GM12892 (cell line): Measurements from ENCODE around the gene LOXL3.
A peak's percentile ranks its signal among the peaks of the same experiment; 100 is the strongest.

Source experiments
- DNase-seq: peaks from one replicate; pipeline ENCODE4 v3.0.0; 2011; ENCODE audit not compliant: insufficient read length
- FAIRE-seq: peaks from 2 replicates; lab custom pipeline; 2011; peaks lifted over from hg19 to GRCh38; lab: Jason Lieb, UNC
- POLR2A ChIP-seq: IDR thresholded peaks from 2 replicates; pipeline ENCODE4 v1.6.1; 2011; ENCODE audit warnings: low read depth, low read length, control low read depth
- POLR2AphosphoS5 ChIP-seq: IDR thresholded peaks from 2 replicates; pipeline ENCODE4 v1.6.1; 2011; ENCODE audit warnings: low read depth, low read length, control low read depth
- TAF1 ChIP-seq: IDR thresholded peaks from 2 replicates; pipeline ENCODE4 v1.6.1; 2011; ENCODE audit warnings: low read depth, mild to moderate bottlenecking, control low read depth, low read length, borderline replicate concordance

Gene LOXL3

DNA sequence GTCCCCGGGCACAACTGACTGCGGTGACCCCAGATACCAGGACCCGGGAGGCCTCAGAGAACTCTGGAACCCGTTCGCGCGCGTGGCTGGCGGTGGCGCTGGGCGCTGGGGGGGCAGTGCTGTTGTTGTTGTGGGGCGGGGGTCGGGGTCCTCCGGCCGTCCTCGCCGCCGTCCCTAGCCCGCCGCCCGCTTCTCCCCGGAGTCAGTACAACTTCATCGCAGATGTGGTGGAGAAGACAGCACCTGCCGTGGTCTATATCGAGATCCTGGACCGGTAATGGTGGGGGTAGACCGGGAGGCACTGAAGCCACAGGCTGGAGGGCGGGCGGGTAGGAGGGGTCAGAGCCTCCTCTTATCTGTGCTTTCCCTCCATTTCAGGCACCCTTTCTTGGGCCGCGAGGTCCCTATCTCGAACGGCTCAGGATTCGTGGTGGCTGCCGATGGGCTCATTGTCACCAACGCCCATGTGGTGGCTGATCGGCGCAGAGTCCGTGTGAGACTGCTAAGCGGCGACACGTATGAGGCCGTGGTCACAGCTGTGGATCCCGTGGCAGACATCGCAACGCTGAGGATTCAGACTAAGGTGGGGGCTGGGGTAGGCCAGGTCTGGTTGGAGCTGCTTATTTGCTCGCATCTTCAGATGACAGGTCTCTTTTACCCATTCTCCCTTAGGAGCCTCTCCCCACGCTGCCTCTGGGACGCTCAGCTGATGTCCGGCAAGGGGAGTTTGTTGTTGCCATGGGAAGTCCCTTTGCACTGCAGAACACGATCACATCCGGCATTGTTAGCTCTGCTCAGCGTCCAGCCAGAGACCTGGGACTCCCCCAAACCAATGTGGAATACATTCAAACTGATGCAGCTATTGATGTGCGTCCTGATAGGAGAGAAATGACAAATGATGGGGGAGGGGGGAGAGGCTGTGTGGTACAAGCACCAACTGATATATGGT, 23.2 kb downstream of the LOXL3 start:
- no peak for DNase-seq
- FAIRE-seq, result peak; percentile 92
- TF ChIP-seq POLR2A, result peak; percentile 68
- TF ChIP-seq POLR2AphosphoS5, result peak; percentile 52; the same call in 1 of the 2 replicates
- peak; percentile 57 for TF ChIP-seq TAF1

DNA sequence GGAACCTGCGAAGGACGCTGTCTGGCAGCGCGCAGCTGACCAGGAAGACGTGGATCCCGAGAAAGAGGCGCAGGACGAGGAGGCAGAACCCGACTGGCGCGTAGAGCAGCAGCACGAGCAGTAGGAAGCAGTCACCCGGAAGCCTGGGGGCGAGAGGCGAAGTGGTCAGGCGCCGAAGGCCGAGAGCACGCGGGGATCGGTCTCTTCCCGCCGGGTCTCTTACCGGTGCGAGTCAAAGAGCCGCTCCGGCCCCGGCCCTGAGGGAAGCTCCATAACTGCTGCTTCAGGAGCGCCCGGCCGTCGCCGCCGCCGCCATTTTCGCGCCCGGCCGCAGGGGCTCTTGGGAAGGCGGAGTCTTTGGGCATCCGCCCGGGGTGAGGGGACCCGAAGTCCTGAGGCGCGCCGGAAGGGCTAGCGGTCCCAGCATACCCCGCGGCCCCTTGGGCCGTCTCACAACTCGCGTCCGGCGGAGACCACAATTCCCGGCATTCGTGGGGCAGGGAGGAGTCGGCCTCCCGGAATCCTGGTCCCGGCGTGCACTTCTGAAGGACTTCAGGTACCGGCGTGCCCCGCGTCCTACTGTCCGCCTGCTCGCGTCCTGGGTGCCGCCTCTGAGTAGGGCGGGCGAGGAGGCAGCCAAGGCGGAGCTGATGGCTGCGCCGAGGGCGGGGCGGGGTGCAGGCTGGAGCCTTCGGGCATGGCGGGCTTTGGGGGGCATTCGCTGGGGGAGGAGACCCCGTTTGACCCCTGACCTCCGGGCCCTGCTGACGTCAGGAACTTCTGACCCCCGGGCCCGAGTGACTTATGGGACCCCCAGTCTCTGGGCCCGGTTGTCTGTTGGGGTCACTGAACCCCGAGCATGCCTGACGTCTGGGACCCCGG, 24.1 kb downstream of the LOXL3 start, which contains the start of the genes AUP1 and HTRA2:
AUP1 (minus strand) TSS at position 350 of the 882 bp plus-strand sequence; CDS start at position 273, 77 bp downstream.
HTRA2 (plus strand) TSS at position 577 of the 882 bp plus-strand sequence; CDS start at position 651, 74 bp downstream.
- TF ChIP-seq POLR2A (peak; percentile 91), POLR2AphosphoS5 (peak; percentile 75; the same call in 1 of the 2 replicates), TAF1 (peak; percentile 95)
- DNase-seq (peak; percentile 99), FAIRE-seq (peak; percentile 93)

DNA sequence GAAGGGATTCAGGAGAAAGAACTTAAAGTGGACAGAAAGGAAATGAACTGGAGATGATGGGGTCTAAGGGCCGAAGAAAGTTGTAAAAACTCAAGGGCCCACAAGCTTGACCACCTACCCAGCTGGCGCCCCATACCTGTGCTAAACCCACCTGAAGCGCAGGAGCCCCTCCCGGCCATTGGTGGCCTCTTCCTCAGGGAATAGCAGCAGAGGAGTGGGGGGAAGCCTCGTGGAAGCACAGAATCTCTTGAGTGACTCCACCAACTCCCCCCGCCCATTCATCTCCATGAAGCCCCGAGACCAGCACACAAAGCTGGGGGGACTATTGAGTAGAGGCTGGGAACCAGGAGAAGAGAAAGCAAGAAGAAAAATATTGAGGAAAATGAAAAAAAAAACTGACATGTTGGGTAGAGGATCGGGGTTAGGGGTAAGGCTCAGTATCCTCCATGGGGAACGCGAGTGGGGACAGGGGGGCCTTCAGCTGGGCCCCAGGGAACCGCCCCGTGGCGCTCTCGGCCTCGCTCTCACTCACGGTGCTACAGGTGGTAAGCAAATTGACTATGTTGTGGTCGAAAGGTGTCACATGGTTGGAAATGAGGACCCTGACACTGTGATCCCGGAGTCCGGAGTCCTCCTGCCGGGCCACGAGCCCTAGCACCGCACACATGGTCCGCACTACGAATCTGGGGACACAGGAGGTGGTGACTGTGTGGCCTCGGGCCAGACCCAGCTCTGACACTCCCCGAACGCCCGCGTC, 25.0 kb downstream of the LOXL3 start:
- DNase-seq (no peak), FAIRE-seq (no peak)
- TF ChIP-seq TAF1 (no peak), POLR2AphosphoS5 (no peak), POLR2A (no peak)

DNA sequence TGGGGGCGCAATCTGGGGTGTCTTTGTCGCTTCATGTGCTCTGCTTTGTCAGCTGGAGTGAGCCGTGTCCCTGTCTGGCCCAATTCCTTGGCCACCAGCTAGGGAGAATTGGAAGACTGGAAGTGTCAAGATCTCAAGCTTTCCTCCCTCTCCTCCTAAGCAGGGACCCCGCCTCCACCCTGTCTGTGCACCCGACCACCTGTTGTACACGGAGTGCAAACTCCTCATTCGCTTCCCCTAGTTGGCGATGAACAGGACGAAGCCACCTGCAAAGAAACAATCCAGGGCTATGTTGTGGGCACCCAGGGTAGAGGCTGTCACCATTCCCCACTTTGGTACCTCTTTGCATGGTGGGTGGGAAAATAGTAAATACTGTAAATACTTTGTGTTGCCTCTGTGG, 26.0 kb downstream of the LOXL3 start:
- DNase-seq, result no peak
- FAIRE-seq, result no peak
- TF ChIP-seq POLR2A (no peak), POLR2AphosphoS5 (peak; percentile 19; the same call in 1 of the 2 replicates)

DNA sequence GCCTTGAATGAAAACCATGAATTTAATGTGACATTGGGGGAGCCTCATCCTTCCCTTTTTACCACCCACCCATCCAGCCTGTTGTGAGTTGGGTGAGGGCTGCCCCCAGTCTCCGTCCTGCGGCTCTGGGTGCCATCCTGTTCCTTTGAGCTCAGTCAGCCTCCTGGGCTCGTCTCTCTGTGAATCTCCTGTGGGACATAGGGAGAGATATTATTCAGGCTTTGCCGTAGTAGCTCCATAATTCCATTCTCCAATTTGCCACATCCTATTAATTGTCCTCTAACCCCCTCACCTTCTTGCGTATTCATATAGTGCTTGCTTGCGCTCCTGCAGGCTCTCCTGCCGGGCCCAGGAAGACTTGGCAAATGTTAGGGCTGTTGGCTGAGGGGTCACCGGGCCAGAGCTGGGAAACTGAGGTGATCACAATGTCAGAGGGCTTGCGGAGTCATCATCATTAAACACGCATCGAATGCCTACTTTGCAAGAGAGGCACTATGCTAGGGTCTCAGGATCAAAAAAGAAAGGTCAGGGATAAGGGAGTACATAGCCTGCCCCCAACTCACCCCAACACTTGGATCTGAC, 27.0 kb downstream of the LOXL3 start:
- TF ChIP-seq TAF1 (no peak), POLR2A (no peak; the same call in 1 of the 2 replicates), POLR2AphosphoS5 (no peak)
- no peak for DNase-seq
- FAIRE-seq, result no peak

DNA sequence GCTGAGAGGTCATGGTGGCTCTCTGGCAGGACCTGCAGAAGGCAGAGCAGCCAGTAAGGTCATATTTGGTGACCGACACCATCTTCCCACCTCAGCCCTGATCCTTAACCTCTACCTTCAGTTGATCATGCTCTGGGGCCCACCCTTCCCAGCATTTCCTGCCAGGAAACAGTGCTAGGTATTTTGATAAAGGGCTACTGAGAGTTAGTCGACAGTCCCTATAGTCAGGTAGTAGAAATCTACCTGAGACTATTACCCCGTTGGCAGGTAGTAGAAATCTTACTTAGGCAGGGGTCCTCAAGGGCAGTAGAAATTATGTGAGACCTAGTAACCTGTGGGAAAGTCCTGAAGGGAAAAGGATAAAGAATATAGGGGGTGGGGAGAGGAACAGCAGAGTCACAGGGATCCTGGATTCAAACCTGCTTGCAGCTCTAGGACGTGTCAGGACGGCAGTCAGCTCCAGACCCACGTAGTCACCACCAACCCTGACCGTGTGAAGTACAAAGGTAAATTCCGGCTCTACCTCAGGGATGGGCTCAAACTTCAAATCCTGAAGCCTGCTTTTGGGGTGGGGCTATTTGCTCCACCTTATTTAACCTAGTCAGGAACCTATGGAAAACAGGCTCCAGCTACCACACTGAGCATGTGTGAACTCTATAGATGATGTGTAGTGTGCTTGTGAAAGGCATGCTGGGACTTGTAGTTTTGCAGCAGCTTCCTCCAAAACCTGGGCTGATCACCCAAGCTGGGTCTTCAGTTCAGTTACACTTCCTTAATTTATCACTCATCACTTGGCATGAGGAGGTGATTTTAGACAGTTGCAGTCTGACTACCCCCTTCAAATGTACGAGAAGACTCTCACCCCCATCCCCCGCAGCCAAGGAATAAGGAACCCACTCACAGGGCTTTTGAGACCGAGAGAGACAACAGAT, 27.8 kb downstream of the LOXL3 start, which contains the start of gene DQX1:
DQX1 (minus strand) TSS at position 515 of the 932 bp plus-strand sequence; CDS start at position 13, 502 bp downstream.
- 0 out of 2 replicates have a peak, but pooled peaks have one; percentile 30 for TF ChIP-seq POLR2AphosphoS5
- peak; percentile 39 for TF ChIP-seq POLR2A
- no peak for TF ChIP-seq TAF1

DNA sequence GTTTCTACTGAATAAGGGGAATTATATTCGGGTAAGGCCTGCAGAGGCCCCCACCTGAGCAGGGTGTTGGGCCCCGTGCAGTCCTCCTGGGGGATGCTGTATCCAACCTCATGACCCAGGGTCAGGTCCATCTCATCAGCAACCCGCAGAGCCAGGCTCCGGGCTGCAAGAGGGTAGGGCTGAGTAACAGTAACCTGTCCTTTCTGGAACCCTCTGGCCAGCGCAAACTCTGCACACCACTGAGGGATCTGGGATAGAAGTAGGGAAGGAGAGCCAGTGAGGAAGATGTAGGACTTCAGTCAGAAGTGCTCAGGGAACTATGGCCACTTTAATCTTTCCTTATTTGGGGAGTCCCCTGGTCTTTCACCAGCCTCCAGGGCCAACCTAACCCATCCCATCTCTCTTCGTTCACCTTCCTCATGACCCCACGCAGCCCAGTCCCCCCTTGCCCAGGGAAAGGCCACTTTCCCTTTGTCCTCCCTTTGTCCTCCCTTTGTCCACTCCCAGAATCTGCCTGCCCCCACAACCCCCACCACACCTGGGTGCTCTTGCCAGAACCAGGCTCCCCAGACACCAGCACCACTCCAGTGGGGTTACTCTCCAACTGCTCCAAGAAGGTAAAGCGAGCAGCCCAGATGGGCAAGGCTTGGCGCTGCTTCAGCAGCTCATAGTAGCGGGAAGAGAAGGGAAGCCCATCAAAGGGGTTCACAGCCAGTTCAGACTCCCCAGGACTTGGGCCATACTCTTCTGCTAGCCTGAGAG, 28.6 kb downstream of the LOXL3 start:
- FAIRE-seq, result no peak
- TF ChIP-seq POLR2AphosphoS5, result no peak
- no peak for TF ChIP-seq POLR2A
- TF ChIP-seq TAF1, result no peak
- no peak for DNase-seq

More for the DNA sequence above, 27.8 kb downstream of the LOXL3 start, which contains the start of gene DQX1:
- FAIRE-seq (peak; percentile 30), DNase-seq (no peak)

DNA sequence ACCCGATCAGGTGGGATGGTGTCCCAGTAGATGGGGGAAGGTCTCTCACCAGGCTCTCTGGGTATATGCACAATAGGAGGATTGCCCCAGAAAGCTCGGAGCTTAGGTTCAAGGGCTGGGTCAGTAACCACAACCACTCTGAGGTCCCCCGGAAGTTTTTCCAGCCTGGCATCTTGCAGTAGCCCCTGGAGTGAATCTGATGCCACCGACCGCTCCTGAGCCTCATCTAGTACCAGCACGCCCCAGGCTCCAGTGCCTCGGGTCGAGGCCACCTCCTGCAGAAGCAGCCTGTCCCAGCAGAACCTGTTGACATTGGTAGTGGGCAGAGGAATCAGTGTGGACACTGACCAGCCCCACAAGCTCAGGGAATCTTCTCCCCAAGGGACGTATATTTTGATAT, 29.7 kb downstream of the LOXL3 start:
- TF ChIP-seq POLR2A, result no peak
- TF ChIP-seq TAF1, result no peak
- TF ChIP-seq POLR2AphosphoS5, result no peak
- FAIRE-seq (no peak), DNase-seq (no peak)
